Stimulated activated CD4-positive, alpha-beta T cell treated with anti-CD3 and anti-CD28 coated beads, Interleukin-4, amount 100 ng/mL, for 24 hours (primary cell): Measurements from ENCODE around the gene ITGB7.
A peak's percentile ranks its signal among the peaks of the same experiment; 100 is the strongest.
"Not testable (repeated sequence)": the region's sequence is repeated elsewhere in the genome, so short reads cannot be mapped to it uniquely, and the experiment has no call there.

Experiments used
- DNase-seq: peaks from one replicate; pipeline ENCODE4 v3.0.0-alpha.2; 2020

The ITGB7 gene

DNA sequence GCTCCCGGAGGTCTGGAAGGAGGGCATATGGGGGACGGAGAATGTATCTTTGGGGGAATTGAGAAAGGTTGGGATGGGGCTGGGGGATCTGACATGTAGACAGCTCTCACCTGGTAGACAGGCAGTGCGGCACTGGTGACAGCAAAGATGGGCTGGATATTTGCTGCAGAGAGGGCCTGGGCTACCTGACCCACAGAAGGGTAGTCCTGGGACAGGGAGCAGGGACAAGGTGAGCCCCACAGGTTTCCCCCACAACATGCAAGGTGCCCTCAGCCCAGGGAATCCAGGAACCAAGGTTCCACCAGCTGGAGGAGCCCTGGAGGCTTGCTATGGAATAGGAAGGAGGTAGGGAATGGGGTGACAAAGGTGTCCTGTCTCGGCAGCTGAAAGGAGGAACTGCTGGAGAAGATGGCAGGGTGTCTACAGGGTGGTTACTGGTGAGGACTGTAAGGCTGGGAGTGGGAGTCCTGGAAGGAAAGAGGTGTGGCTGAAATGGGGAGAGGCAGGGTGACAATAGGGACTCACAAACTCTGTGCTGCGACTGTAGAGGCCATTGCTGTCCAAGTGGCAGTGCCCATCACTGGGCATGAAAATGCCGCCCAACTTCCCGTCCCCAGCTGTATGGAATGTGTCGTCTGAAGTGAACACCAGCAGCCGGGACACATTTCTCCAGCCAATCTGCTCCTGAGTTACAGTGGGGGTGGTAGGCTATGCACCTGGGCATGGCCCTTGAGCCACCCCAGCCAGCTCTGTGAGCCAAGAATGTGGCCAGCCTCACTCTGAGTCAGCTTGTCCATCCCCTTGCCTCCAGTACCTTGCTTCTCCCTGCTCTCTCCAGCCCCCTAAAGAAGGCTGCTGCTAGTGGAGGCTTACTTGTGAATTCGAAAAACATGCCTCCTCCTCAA, 11.3 kb downstream of the ITGB7 start:
- DNase-seq: no peak

DNA sequence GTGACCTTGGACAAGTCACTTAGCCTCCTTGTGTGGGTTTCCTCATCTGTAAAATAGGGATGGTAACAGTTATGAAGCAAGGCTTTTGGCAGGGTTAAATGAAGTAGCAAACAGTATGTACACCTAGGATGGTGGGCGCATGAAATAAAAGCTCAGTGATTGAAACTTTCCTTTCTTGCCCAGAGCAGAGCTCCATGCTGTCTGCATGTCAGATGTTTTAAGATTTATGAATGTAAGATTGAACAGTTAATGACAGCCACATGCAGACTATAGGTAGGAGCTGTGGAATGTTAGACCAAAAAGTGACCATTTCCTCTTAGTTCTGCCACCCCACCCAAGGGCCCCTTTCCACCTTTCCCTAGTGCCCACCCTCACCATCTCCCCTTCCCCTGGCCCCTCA, 12.1 kb downstream of the ITGB7 start:
- no peak for DNase-seq

DNA sequence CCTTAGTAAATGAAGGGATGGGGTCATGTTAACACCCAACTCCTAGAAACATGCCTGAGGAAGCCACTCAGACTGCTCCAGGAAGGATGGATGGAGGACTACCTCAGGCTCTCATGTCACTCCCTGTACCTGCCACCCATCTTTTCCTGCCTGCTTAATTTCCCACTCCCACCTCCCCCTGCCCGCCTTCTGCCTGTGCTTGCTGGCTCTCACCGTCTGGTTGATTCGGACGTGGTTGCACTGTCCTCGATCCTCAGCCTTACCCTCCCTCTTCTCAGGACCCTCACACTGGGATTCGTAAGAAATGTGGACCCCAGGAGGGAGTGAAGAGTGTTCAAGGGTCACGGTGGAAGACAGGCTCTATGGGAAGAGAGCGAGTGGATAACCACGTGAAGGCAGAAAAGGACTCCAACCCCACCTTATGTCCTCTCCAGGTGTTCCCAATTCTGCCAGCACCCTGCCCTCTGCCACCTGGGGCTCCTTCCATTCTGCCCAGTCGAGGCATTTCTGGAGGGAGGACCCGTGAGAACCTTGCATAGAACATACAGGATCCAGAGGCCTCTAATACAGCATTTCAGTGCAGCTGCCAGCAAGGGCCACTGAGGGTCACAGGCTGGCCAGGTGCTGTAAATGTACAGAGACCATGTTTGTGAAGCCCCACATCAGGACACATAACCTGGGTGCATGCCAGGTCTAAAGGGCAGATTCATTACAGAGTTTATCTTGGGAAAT, 12.9 kb downstream of the ITGB7 start:
- DNase-seq: no peak

DNA sequence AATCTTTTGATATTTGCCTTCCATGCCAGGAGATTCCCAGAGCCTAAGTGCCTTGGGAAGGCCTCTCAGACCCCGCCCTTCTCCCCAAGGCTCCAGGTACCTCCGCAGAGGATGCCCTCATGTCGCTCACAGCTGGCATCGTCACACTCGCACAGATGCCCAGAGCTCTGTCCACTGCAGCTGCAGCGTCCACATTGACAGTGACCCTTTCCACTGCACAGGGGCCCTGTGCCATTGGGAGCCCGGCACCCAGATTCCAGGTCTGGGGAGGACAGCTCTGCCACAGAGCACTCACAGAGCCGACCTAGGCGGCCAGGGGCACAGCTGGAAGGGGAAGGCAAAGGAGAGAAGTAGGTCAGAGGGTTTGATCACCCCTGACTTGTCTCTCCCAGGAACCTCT, 14.0 kb downstream of the ITGB7 start:
- no peak for DNase-seq

DNA sequence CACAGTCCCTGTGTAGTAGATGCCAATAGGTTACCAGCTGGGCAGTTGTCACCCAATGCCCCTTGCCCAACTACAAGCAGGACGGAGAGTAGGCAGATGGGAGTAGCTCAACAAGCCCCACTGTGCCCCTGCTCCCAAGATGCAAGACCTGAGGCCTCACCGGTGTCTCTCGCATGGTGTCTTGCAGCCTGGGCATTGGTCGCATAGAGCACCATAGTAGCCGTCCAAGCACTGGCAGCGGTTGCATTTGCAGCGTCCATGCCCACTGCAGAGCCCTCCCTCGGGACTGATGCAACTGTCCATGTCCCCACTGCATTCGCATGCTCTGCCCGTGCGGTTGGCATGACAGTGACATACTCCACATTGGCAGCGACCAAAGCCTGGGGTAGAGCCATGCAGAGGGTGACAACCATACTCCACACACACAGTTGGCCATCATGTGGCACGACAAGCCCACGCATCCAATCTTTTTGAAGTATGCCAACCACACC, 14.5 kb downstream of the ITGB7 start:
- DNase-seq: no peak

DNA sequence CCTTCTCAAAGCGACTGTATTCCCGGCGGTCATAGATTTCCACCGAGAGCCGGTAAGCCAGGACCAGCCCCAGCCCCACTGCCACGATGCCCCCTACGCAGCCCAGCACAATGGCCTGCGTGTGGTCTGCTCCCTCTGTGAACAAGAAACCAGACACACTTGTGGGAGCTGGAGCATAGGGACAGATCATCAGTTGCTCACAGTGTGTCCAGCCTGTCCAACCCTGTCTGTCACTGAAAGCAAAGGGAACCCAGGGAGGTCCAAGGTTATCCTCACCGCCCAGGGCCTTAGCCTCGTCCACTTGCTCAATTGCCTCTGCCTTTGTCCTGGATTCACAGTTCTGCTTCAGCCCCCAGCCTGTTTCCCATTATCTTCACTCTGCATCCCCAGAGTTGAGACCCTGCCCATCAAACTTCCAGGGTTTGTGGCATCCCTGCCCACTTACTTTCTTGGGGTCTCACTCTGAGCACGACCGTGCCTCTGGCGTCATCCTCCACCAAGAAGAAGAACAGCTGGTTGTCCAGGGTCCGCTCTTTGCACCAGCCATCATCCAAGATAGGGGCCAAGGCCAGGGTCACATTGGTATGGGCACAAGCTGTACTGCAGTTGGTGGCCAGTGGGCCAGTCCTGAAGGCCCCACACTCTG, 15.0 kb downstream of the ITGB7 start:
- no peak for DNase-seq

DNA sequence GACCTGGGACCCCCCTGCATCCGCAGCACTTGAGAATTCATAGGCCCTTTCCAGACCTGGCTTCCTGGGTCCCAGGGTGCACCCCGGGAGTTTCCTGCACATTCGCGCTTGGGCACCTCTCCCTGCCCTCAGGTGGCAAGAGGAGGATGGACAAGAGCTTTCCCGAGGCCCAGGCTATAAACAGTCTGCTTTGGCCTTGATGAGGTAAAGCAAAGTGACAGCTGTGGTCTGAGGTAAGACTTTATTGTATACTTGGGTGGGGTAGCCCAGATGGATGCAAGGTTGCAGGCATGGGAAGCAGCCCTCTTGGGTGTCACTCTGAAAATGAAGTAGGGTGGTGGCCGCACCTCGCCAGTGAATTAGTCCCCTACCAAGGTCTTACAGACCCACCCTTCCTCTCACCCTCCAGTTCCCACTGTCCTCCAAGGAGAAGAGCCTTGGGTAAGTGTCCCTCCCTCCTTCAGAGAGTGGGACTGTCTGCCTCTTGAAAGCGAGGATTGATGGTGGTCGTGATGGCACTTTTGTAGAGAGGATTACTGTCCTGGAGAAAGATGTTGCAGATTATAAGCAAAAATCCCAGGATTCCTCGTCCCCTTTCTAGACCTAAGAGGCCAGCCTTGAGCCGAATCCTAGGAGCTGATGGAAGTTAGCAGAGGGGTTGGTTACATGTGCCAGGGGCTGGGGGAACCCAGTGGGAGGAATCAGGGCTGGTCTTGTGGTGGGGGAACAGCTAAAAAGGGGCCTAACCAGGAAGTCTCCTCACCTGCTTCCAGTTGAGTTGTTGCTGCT, 15.8 kb downstream of the ITGB7 start:
- no peak for DNase-seq

DNA sequence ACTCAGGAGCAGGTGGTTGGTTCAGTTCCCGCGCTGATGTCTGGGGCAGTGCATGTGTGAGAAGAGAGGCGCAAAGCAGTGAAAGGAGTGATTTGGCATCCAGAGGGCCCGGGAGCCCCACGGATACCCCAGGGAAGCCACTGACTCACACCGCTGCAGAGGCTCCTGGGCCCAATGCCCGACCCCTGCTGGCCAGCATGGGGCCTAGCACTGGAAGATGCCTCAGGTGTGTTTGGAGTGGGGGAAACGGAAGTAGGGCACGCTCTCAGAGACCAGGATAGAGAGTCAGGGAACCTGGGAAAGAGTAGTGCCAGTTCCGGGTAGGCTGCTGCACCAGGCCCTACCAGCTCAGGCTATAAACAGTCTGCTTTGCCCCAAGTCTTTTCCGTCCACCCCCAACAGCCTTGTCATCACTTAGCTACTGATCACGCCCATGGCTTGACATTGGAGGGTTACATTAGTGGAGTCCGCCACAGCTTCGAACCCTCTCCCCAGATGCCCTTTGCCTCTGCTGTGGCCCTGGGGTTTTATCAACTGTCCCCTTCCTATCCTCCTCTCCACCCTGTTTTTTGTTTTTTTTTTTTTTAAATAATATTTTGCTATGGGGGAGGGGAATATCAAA, 16.8 kb downstream of the ITGB7 start:
- DNase-seq: peak; percentile 51

DNA sequence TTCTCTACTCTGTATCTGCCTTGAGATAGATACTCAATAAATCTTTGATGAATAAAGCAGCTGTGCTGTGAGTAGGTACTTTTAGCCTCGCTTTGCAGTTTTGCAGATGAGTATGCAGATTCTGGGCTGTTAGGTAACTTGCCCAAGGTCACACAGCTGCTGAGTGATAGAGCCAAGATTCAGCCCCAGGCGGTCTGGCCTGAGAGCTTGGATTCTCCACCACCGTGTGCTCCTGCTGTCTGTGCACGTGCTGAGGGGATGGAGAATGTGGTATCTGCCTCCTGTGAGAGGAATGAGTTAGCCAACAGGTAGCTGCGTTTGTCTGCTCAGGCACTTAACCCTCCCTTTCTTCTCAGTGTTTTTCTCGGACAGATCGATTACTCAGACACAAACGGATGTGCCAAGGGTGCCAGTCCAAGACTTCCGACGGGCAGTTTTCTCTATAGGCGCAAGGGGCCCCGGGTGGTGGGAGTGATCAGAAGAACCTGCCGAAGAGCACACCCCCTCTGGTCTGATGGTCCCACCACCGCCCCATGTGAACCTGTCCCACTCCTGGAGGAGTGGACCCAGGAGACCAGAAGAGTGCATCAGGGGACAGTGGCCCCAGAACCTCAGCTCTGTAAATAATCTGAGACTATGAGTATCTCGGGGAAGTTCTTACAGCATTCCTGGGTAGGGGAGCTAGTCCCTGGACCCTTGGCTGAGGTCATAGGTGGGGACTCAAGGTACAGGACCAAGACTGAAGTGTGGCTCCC, 19.7 kb downstream of the ITGB7 start:
- DNase-seq: no peak

DNA sequence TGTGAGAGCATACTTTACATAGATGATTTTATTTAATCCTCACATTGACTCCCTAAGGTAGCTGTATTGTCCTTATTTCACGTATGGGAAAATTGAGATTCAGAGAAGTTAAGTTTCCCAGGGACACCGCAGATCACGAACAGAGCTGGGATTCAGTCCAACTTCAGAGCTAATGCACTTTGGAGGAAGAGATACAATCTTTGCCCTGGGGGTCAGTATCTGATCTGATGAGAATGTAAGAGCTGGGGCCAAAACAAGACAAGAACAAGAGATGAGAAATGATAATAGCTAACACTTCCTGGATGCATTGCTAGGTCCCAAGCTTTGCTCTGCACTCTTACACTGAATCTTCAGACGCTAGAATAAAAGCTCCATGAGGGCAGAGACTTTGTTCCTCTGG, 20.3 kb downstream of the ITGB7 start:
- no peak for DNase-seq

DNA sequence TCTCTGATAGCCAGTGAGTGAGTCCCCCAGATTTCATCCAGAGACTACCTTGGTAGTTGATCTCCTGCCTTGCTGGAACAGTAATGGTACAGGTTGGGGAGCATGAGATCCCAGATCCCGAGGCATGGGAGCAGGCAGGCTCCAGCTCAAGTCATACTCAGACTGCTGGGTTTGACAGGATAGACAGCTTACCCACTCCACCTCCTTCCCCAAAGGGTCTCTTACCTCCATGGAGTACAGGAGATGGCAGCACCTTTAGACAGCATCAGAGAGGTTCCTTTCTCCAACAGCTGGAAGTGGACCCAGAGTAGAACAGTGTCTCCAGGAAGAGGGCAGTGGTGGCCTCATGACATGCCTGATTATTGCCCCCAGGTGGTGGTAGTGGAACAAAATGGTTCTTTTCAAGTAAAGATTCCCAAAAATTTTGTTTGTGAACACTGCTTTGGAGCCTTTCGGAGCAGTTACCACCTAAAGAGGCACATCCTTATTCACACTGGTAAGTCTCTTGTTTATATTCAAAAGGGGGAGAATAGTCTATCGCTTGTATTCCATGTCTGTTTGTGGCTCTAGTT, 21.4 kb downstream of the ITGB7 start:
- DNase-seq: no peak

DNA sequence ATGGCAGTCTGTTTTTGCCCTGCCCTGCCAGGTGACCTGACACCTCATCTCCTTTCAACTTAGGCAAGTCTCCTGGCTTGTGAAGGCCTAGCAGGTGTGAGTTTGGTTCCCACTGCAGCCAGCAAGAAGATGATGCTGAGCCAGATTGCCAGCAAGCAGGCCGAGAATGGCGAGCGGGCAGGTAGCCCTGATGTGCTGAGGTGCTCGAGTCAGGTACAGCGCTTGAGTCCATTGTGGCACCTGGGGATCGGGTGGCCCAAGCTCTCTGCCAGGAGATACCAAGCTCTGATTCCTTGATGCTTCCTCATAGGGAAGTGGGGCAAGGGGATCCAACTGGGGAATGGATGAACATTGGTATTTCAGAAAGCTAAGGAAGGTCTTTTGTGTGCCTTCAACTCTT, 22.2 kb downstream of the ITGB7 start:
- no peak for DNase-seq

DNA sequence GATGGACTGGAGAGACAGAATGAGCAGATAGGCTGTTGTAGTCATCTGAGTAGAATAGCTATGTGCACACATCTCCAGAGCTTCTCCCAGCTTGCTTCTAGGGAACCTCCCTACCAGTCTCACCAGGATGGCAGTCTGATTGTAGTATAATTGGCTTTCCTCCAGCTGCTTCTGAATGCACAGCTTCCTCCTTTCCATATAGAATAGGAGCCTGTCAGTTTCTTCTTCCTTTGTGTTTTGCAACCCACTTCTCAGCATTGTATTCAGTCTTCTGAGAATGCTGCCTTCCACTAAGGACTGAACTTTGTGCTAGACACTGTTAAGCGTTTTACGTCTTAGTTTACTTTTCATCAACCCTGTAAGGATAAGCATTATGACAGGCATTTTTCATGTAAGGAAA, 24.1 kb downstream of the ITGB7 start:
- no peak for DNase-seq

DNA sequence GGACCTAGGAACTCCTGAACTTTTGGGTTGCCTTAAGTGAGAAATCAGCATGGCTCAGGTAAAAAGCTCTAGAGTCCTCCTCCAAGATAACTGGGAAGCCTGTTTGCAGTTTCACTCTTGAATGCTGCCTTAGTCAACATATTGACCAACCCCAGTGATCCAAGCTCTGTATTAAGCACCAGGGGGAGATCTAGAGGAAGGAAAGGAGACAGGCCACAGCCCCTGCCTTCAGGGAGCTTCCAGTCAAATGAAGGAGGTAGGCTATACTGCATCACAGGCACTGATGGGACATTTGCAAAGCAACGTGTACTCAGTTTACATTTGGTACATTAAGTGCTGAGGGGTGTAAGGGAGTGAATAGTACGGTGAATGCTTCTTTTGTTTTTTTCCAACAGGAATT, 25.1 kb downstream of the ITGB7 start:
- no peak for DNase-seq

DNA sequence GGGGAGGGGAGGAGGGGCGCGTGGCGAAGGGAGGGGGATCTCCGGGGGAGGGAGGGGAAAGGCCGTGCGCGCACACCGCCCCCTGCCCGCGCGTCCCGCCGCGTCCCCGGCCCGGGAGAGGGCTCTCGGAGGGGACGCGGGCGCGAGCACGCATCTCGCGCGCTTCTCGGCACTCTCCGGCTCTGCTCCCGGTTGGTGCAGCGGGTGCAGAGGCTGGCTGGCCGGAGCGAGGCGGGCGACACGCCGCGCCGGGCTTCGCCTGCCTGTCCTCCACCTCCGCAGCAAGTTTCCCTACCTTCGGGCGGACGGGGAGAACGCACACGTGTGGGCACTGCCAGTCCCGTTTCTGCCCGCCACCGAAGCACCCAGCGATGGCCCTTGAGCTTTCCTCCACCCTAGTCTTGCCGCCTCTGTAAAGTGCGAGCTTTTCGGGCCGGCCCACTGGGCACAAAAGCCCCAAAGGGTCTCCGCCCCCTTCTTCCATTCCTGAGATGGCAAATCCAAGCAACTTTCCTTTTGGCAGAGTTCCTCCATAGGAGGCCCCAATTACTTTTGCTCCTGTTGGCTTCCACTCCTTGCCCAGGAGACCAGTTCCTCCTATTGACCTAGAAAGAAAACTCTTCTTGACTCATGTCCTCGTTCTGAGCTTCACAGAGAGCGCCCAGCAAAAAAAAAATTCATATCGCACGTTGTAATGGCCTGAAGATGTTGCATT, 26.0 kb downstream of the ITGB7 start:
- DNase-seq: peak; percentile 76

DNA sequence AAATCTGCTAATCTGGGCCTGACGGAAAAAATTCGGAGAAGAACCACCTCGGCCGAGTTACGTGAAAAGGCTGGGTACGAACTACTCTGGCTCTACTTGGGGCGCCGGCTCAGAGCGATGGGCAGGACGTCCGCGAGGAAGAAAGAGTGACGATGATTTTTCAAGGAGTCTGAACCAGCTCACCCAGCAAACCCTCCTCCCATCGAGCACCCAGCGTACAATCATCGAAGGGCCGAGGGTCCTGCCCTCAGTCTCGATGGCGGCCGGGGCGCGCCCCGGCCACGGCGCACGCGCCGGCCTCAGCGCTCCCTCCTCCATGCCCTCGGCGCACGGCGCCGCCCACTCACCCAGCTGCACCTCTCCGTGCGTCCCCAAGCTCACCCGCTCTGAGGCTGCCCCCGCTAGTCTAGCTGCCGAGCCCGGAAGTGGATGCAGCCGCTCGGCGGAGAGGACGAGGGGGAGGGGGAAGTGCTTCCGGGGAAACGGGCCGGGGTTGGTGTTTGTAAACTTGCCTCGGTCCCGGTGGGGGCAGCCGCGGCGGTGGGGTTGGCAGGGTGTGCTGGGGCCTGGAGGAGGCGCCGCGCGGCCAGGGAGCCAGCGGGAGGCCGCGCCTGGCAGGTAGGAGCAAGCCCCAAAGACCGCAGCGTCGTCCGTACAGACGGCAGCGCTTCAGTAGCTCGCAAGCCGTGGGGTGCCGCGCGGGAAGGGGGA, 26.7 kb downstream of the ITGB7 start, which contains the start of the genes CSAD and ZNF740:
Gene CSAD, minus strand, starts transcription at position 706 of the 711 bp plus-strand sequence. CDS start 7,455 bp downstream, outside the sequence.
Gene ZNF740, plus strand, starts transcription at position 503 of the 711 bp plus-strand sequence. CDS start 1,262 bp downstream, outside the sequence.
- peak; percentile 98 for DNase-seq

DNA sequence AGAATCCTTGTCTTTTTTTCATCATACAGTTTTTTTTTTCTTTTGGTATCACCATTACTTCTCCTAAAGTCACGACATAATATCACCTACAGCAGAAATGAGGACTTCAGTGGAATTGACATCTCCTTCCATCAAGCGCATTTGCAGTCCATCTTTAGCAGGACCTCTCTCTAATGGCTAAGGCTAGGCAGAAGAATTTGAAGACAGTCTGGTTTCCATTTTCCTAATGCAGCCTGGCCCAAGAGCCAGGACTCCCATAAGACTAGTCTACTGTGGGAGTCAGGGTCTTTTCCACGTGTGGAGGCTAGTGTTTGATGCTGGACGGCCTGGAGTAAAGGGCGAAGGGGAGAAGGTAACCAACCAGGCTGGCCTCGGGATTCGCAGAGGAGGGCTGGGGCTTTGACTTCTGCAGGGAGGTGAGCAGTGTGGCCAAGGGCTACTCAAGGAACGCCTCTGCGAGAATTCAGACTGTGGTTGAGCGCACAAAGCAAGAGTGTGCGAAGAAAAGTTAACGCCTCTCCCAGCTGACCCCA, 27.3 kb downstream of the ITGB7 start:
- no peak for DNase-seq

DNA sequence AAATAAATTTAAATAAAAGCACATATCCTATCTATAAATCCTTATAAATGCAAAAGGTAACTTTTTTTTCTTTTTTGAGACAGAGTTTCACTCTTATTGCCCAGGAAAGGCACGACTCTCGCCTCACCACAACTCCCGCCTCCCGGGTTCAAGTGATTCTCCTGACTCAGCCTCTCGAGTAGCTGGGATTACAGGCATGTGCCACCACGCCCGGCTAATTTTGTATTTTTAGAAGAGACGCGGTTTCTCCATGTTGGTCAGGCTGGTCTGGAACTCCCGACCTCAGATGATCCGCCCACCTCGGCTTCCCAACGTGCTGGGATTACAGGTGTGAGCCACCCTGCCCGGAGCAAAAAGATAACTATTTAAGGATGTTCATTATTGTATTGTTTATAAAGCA, 28.2 kb downstream of the ITGB7 start:
- not testable (repeated sequence) for DNase-seq

DNA sequence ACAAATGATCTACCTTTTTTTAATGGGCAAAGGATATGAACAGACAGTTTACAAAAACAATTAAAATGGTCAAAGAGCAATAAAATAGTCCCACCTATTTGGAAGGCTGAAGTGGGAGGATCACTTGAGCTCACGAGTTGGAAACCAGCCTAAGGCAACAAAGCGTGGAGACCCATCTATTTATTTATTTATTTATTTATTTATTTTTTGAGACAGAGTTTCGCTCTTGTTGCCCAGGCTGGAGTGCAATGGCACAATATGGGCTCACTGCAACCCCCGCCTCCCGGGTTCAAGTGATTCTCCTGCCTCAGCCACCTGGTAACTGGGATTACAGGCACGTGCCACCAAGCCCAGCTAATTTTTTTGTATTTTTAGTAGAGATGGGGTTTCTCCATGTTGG, 29.6 kb downstream of the ITGB7 start:
- not testable (repeated sequence) for DNase-seq
